GM12872 (cell line): ENCODE data around the gene ZBTB11.
A peak's percentile ranks its signal among the peaks of the same experiment; 100 is the strongest.

Experiments used
- CTCF ChIP-seq: IDR thresholded peaks from 3 replicates; pipeline ENCODE4 v1.5.1; 2011; ENCODE audit warnings: low read depth, mild to moderate bottlenecking, low read length, moderate library complexity; ENCODE audit not compliant: insufficient read depth

Gene ZBTB11

GRCh38 chr3:101693540-101693939 is 16.6 kb upstream of the ZBTB11 start:
- peak; percentile 59 for TF ChIP-seq CTCF

- peak; percentile 7; the same call in 1 of the 3 replicates for TF ChIP-seq CTCF
These were observed 14.0 kb upstream of the ZBTB11 start for GRCh38 chr3:101690972-101691371.

GRCh38 chr3:101689286-101689685 is 12.4 kb upstream of the ZBTB11 start:
- TF ChIP-seq CTCF, result no peak

GRCh38 chr3:101687142-101687931 is 10.4 kb upstream of the ZBTB11 start:
- TF ChIP-seq CTCF, result no peak

GRCh38 chr3:101685870-101686307 is 9.0 kb upstream of the ZBTB11 start:
- TF ChIP-seq CTCF, result no peak

- TF ChIP-seq CTCF, result no peak
These were observed 8.1 kb upstream of the ZBTB11 start for GRCh38 chr3:101685050-101685400.

- no peak for TF ChIP-seq CTCF
These were observed 3.5 kb upstream of the ZBTB11 start for GRCh38 chr3:101680466-101680865.
